ENCODE data around the gene SSTR3.
"Not testable (repeated sequence)": the region's sequence is repeated elsewhere in the genome, so short reads cannot be mapped to it uniquely, and the experiment has no call there.

The SSTR3 gene

DNA sequence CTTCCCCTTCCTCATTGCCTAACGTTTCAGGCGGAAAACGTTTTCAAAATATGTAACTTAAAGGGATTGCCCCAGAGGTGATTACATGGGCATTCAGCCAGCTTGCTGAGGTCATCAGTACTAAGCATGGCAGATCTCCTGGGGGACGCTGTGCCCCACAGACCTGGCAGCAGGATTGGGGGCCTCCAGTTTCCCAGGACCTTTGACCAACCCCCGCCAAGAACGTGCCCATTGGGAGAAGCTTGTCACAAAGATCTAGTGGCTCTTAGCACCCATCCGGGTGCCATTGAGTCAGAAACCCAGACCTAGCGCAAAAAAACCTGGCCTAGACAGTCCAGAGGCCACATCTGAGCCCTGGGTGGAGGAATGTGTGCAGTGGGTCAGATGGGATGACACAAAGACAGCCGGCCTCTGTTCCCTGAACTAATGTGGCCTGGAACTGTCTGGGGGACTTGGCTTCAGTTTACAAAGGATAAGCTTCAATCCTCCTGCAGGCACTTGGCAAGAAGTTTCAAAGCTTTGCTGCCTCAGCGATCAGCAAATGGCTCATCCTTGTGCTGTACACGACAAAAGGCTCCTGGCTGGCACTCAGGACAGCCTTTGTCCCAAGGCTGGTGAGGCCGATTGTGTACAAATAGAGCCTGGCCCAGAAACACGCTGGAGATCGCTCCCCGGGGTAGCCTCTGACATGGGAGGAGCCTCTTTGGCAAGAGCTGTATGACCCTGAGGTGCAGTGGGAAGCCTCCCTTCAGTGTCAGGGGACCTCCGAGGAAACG is 33.7 kb downstream of the SSTR3 start:
- no peak for DNase-seq

- DNase-seq, result no peak
These were observed 34.5 kb downstream of the SSTR3 start for GRCh38 chr22:37177755-37178154.

GRCh38 chr22:37177221-37177620 is 35.1 kb downstream of the SSTR3 start:
- DNase-seq, result no peak

DNA sequence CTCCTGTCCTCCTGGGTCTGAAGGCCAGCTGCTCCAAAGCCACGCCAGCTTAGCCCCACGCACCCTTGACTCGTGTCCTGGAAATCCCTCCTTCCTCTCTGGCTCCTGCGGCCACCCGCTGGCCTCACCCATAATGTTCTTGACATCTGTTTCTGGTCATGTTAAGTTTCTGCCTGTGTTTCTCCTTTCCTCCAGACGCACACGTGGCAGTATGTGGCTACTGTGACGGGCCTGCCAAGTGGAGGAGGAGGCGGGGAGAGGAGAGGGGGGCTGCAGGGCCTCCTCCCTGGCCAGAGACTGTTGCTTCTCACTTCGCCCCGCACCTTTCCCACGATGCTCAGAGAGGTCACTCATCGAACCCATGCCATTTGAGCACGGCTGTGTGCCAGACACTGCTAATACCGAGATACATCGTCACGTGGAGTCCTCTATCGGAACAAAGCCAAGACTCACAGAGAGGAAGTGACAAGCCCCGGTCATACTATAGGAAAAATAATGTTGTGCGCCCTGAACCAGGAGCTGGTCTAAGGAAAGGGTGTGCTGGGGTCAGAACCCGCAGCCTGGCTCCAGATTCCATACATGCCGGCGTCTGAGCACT is 35.7 kb downstream of the SSTR3 start:
- DNase-seq, result peak; percentile 32

- no peak for DNase-seq
These were observed 36.6 kb downstream of the SSTR3 start for GRCh38 chr22:37175414-37176281.

GRCh38 chr22:37174964-37175363 is 37.3 kb downstream of the SSTR3 start:
- no peak for DNase-seq

DNA sequence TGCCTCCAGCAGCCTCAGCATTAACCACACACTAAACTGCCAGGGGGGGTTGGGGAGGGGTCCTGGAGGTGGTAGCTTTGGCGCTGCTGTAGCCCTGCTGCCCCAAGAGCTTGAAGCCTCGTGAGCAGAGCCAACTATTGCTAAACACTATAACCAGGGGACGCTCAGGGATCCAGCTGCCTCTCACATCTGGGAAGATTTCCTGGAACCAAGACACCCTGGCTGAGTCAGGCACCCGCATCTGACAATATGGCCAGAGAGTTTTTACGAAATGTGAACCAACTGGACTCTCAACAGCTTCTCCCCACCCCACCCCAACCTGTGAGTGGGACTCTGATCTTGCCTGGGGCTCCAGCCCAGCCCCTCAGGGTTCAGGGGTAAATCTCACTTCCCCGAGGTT is 38.6 kb downstream of the SSTR3 start:
- no peak for DNase-seq

- DNase-seq, result no peak
These were observed 39.7 kb downstream of the SSTR3 start for GRCh38 chr22:37172266-37173245.

DNA sequence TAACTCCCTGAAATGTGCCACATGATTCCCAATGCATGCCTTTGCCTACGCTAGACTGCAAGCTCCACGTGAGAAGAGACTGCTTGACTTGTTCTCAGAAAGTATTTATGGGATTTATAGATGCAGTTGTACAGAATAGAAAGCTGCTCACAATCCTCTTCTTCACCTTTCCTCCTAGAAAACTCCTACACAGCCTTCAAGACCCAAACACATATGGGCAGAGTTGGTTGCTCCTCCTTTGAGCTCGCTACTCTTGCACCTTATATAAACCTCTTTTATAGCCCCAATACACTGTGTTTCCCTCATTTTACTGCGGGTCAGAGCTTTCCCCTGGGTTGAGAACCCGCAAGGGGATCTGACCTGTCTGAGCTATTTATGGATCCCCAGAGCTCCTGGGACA is 40.6 kb downstream of the SSTR3 start:
- no peak for DNase-seq

- DNase-seq, result not testable (repeated sequence)
These were observed 41.4 kb downstream of the SSTR3 start for GRCh38 chr22:37170689-37171405.

- no peak for DNase-seq
These were observed 42.2 kb downstream of the SSTR3 start for GRCh38 chr22:37169947-37170688.

DNA sequence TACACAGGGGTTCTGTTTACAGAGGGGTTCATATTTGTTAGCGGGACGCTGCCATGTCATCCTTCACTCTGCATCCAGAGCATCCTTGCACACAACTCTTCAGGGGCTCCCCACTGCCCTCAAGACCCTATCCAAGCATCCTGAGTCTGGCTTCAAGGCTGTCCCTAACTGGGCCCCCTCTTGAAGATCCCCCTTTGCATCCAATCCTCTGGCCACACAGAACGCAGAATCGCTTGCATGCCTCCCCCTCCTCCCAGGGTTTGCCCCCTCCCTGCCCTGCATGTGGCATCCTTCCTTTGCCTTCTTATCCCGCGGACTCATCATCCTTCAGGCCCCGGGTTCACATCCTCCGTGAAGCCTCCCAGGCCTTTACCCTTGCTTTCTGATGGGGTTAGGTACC is 42.9 kb downstream of the SSTR3 start:
- no peak for DNase-seq

DNA sequence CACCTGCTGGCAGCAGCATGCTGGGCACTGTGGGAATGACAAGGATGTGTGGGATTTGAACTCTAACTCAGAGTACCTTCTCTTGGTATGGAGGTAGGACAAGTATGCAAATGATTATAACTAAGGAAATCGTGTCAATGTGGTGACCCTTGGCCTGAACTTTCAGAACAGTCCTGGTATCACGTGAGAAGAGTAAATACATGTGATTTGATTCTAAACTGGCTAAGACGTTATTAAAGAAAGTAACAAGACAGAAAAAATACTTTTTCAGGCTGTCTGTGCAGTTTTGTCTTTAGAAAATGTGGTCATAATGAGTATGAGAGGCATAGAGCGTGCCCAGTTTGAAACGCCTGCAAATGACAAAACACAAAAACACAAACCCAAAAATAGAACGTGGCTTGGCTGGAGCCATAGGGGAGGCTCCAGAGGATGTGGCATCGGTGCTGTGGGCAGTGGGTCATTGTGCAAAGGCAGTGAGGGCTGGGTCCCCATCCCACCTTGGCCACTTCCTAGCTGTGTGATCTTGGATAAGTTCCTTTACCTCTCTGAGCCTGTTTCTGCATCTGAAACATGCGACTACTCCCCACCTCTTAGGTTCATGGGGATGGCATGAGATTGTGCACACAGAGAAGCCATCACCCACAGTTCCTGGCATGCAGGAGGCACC is 44.2 kb downstream of the SSTR3 start:
- no peak for DNase-seq

GRCh38 chr22:37167176-37167980 is 44.9 kb downstream of the SSTR3 start:
- DNase-seq, result no peak

GRCh38 chr22:37166675-37167066 is 45.6 kb downstream of the SSTR3 start:
- peak; percentile 77 for DNase-seq

DNA sequence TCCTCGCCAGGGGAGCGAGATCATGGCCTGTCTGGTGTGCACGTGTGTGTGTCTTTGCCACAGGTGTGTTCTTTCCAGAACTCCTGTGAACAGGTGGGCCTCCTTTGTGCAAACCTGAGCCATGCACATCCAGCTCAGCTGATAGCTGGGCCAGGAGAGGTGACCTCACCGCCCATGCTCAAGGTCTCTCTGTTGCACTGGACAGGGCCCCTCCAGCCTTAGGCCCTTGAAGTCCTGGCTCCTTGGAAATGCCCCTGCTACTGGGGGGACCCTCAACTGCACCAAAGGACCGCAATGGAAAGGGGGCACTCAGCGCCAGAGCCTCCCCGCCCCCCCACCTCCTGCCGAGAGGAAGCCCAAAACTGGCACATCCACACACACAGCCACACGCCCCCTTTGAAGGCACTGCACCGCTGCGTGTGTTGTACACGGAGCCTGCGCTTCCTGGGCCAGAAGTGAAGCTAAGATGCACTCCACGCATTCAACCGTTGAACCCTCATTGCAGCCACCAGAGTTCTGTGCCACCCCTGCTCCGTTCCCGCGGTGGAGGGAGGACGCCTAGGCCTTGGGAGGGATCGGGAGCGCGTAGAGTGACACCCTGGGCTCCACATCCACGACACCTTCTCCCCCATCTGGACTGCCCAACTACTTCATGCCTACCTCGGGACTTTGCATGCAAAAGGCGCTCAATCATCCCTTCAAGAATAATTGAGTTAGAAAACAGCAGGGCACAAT is 46.2 kb downstream of the SSTR3 start:
- DNase-seq, result no peak

- no peak for DNase-seq
These were observed 47.2 kb downstream of the SSTR3 start for GRCh38 chr22:37165066-37165465.

GRCh38 chr22:37164505-37164887 is 47.8 kb downstream of the SSTR3 start:
- DNase-seq, result no peak
